ENCODE measurements around the gene MRPL37.

DNA sequence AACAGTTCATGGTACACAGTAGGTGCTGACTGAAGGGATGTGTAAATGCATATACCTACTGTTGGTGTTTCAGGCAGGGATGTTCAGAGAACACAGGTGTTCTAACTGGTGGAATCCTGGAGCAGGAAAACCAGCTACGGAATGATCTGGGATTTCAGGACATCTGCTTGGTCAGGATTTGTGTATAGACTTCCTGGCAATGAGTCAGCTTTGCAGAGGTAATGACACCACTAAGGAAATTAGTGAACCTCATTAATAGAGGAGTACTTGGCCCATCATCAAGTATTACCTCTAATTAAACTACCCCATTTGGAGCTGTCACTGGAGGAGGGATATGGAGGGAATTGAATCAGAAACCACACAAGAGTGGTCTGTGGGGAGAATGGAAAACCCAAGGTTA lies 7.3 kb downstream of the MRPL37 start:
- TF ChIP-seq, protein P1, sequence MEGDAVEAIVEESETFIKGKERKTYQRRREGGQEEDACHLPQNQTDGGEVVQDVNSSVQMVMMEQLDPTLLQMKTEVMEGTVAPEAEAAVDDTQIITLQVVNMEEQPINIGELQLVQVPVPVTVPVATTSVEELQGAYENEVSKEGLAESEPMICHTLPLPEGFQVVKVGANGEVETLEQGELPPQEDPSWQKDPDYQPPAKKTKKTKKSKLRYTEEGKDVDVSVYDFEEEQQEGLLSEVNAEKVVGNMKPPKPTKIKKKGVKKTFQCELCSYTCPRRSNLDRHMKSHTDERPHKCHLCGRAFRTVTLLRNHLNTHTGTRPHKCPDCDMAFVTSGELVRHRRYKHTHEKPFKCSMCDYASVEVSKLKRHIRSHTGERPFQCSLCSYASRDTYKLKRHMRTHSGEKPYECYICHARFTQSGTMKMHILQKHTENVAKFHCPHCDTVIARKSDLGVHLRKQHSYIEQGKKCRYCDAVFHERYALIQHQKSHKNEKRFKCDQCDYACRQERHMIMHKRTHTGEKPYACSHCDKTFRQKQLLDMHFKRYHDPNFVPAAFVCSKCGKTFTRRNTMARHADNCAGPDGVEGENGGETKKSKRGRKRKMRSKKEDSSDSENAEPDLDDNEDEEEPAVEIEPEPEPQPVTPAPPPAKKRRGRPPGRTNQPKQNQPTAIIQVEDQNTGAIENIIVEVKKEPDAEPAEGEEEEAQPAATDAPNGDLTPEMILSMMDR (IDR thresholded peaks at IDR 0.05): no peak
- TF ChIP-seq POLR2AphosphoS5 (IDR thresholded peaks at IDR 0.05; ENCODE audit: low read depth, low read length) (no peak), SIN3A (IDR thresholded peaks at IDR 0.05; ENCODE audit: borderline replicate concordance, insufficient read depth, low read depth, low read length) (no peak)

Data from Panc1 (cell line).